Brain microvascular endothelial cell (primary cell): ENCODE data around the gene ADGRL1.
"Not testable (repeated sequence)": the region's sequence is repeated elsewhere in the genome, so short reads cannot be mapped to it uniquely, and the experiment has no call there.

Source experiments
- DNase-seq: peaks from one replicate; pipeline ENCODE4 v3.0.0-alpha.2; 2020
- H3K27ac ChIP-seq: fragments of 250-450 bp; sonication (Bioruptor Pico); 2 replicates; pipeline ENCODE4 v1.5.1; 2020; ENCODE audit warnings: mild to moderate bottlenecking, moderate library complexity
- H3K27me3 ChIP-seq: fragments of 250-450 bp; sonication (Bioruptor Pico); replicated peaks from 2 replicates; pipeline ENCODE4 v1.5.1; 2020; ENCODE audit warnings: mild to moderate bottlenecking
- H3K36me3 ChIP-seq: fragments of 250-450 bp; sonication (Bioruptor Pico); replicated peaks from 2 replicates; pipeline ENCODE4 v1.5.1; 2020; ENCODE audit warnings: mild to moderate bottlenecking
- H3K4me3 ChIP-seq: 2 replicates; pipeline ENCODE4 v1.5.1; 2011; ENCODE audit warnings: low read depth, mild to moderate bottlenecking, control low read depth, low read length, moderate library complexity
- CTCF ChIP-seq: IDR thresholded peaks from 2 replicates; pipeline ENCODE4 v1.5.1; 2011; ENCODE audit warnings: low read depth, mild to moderate bottlenecking, moderate library complexity, low read length, control low read depth, inconsistent platforms; ENCODE audit errors: missing control alignments
- in situ Hi-C: cut with HindIII; loops from 2 replicates; pipeline ENCODE4 v1.10.0; 2017; ENCODE audit warnings: low sequenced_read_pairs, low pct_ligation_motif_present

Gene ADGRL1

GRCh38 chr19:14244393-14244792, 38.4 kb upstream of the ADGRL1 start:
- H3K27ac ChIP-seq, in situ Hi-C loops, H3K27me3 ChIP-seq, H3K4me3 ChIP-seq, DNase-seq, H3K36me3 ChIP-seq: not testable (repeated sequence)

- H3K4me3 ChIP-seq, DNase-seq, H3K36me3 ChIP-seq, H3K27me3 ChIP-seq, in situ Hi-C loops, H3K27ac ChIP-seq: not testable (repeated sequence)
Measured at GRCh38 chr19:14243718-14244117, 37.7 kb upstream of the ADGRL1 start.

GRCh38 chr19:14237014-14237941, 31.3 kb upstream of the ADGRL1 start:
- DNase-seq = no peak
- in situ Hi-C loops = no loop called here
- no peak for TF ChIP-seq CTCF
- no peaks in the 10 kb centered on the region for H3K36me3 ChIP-seq
- H3K27me3 ChIP-seq = no peaks in the 10 kb centered on the region
- no peak overlapping the region for H3K4me3 ChIP-seq
- no peak overlapping the region for H3K27ac ChIP-seq

- H3K36me3 ChIP-seq, in situ Hi-C loops, H3K27me3 ChIP-seq, H3K27ac ChIP-seq, DNase-seq, H3K4me3 ChIP-seq: not testable (repeated sequence)
Measured at GRCh38 chr19:14232945-14233344, 27.0 kb upstream of the ADGRL1 start.

- H3K27ac ChIP-seq = peak overlapping the region; percentile 51
- DNase-seq, H3K27me3 ChIP-seq, H3K36me3 ChIP-seq, in situ Hi-C loops, H3K4me3 ChIP-seq: not testable (repeated sequence)
Measured at GRCh38 chr19:14228446-14229071, 22.6 kb upstream of the ADGRL1 start.

- H3K27me3 ChIP-seq, H3K27ac ChIP-seq, in situ Hi-C loops, H3K36me3 ChIP-seq, H3K4me3 ChIP-seq: not testable (repeated sequence)
- DNase-seq = peak; percentile 39
Measured at GRCh38 chr19:14226498-14226897, 20.5 kb upstream of the ADGRL1 start.

- no peak for DNase-seq
- in situ Hi-C loops = no loop called here
- no peak for TF ChIP-seq CTCF
- Histone ChIP-seq H3K27me3 (no peaks in the 10 kb centered on the region), H3K36me3 (no peaks in the 10 kb centered on the region), H3K4me3 (no peak overlapping the region), H3K27ac (no peak overlapping the region)
Measured at GRCh38 chr19:14222886-14223285, 16.9 kb upstream of the ADGRL1 start.

- TF ChIP-seq CTCF = peak; percentile 65
- H3K27ac ChIP-seq, DNase-seq, H3K36me3 ChIP-seq, in situ Hi-C loops, H3K27me3 ChIP-seq, H3K4me3 ChIP-seq: not testable (repeated sequence)
Measured at GRCh38 chr19:14221345-14221744, 15.4 kb upstream of the ADGRL1 start.
